A549 (cell line): Measurements from ENCODE around the gene HSPG2. TPM values are rescaled to one million over a fixed set of nuclear protein-coding genes. Genes with fewer than 3 reads are reported as not detected.
"Not testable (repeated sequence)": the region's sequence is repeated elsewhere in the genome, so short reads cannot be mapped to it uniquely, and the experiment has no call there.

ENCODE experiments used
- ATAC-seq, 2 experiments: fragments of 200-7000 bp in 1 of 2; fragments of >200 bp in 1 of 2; cut with Nextera tagmentation in 1 of 2; cut with Tn5 transposase in 1 of 2; 3 replicates each; pipeline versions ENCODE4 v1.8.0 to v1.9.1; 2018 to 2020; ENCODE audit warnings: mild to moderate bottlenecking in 1 of 2, moderate library complexity in 1 of 2
- CTCF ChIA-PET: fragments of 300-600 bp; sonication (Branson Sonifier 250); formaldehyde crosslinking; extraction: SDS; loops from one replicate; lab custom pipeline; 2021; ENCODE audit warnings: antibody characterized with exemption, inconsistent platforms; lab: Yijun Ruan, JAX
- POLR2A ChIA-PET: fragments of 350-600 bp; formaldehyde crosslinking; extraction: SDS; loops from one replicate; lab custom pipeline; 2021; ENCODE audit warnings: antibody characterized with exemption, inconsistent platforms; lab: Yijun Ruan, JAX
- DNase-seq, 2 experiments: peaks; one replicate each; pipeline versions ENCODE4 v3.0.0 to v3.0.0-alpha.2; 2011 to 2016; ENCODE audit warnings: low read depth in 1 of 2, low spot score in 1 of 2
- FAIRE-seq: peaks from 2 replicates; lab custom pipeline; 2011; peaks lifted over from hg19 to GRCh38; lab: Jason Lieb, UNC
- H3K27ac ChIP-seq, 2 experiments: fragments of >200 bp; sonication (Bioruptor Twin); formaldehyde crosslinking; 3 replicates each; pipeline ENCODE4 v1.5.1; 2016 to 2017
- H3K4me1 ChIP-seq: fragments of >200 bp; sonication (Bioruptor Twin); formaldehyde crosslinking; 3 replicates; pipeline ENCODE4 v1.6.1; 2016
- H3K4me2 ChIP-seq: fragments of >200 bp; sonication (Bioruptor Twin); formaldehyde crosslinking; 3 replicates; pipeline ENCODE4 v1.6.1; 2016
- H3K4me3 ChIP-seq: fragments of >200 bp; sonication (Bioruptor Twin); formaldehyde crosslinking; 3 replicates; pipeline ENCODE4 v1.5.1; 2016
- H3K9me3 ChIP-seq: fragments of >200 bp; sonication (Bioruptor Twin); formaldehyde crosslinking; 3 replicates; pipeline ENCODE4 v1.6.1; 2016
- BHLHE40 ChIP-seq: IDR thresholded peaks from 2 replicates; pipeline ENCODE4 v1.6.1; 2012; ENCODE audit warnings: low read depth, low read length, inconsistent platforms
- CEBPB ChIP-seq, 2 experiments: fragments of >200 bp in 1 of 2; sonication (Bioruptor Twin) in 1 of 2; formaldehyde crosslinking in 1 of 2; IDR thresholded peaks; 2 replicates each; pipeline ENCODE4 v1.6.1; 2012 to 2016
- CHD2 ChIP-seq: fragments of 150-350 bp; IDR thresholded peaks from 2 replicates; pipeline ENCODE4 v1.6.1; 2014; ENCODE audit warnings: low read length; ENCODE audit not compliant: partially characterized antibody
- EHF ChIP-seq: fragments of 250-450 bp; sonication (Bioruptor Pico); IDR thresholded peaks from 2 replicates; pipeline ENCODE4 v1.5.0; 2020; ENCODE audit warnings: mild to moderate bottlenecking
- HMGXB4 ChIP-seq: fragments of 250-450 bp; sonication (Bioruptor Pico); IDR thresholded peaks from 2 replicates; pipeline ENCODE4 v1.5.0; 2021; ENCODE audit warnings: mild to moderate bottlenecking, moderate library complexity, borderline replicate concordance
- HOXA7 ChIP-seq: fragments of 250-450 bp; sonication (Bioruptor Pico); IDR thresholded peaks from 2 replicates; pipeline ENCODE4 v1.5.0; 2020; ENCODE audit warnings: mild to moderate bottlenecking, moderate library complexity
- HOXB5 ChIP-seq: fragments of 250-450 bp; sonication (Bioruptor Pico); IDR thresholded peaks from 2 replicates; pipeline ENCODE4 v1.5.0; 2020; ENCODE audit warnings: mild to moderate bottlenecking, moderate library complexity
- JUN ChIP-seq, 2 experiments: fragments of >200 bp; sonication (Bioruptor Twin); formaldehyde crosslinking; IDR thresholded peaks; 2 replicates in 1 of 2; 3 replicates in 1 of 2; pipeline ENCODE4 v1.6.1; 2016 to 2017
- KDM1A ChIP-seq: fragments of 200-600 bp; sonication (generic); IDR thresholded peaks from 2 replicates; pipeline ENCODE4 v1.6.1; 2016; ENCODE audit warnings: low read depth, mild to moderate bottlenecking
- NFE2L2 ChIP-seq: fragments of 150-350 bp; conservative IDR thresholded peaks from 2 replicates; pipeline ENCODE4 v1.6.1; 2014; ENCODE audit warnings: low read length
- NPAS2 ChIP-seq: fragments of 250-450 bp; sonication (Bioruptor Pico); IDR thresholded peaks from 2 replicates; pipeline ENCODE4 v1.8.0; 2022; ENCODE audit warnings: mild to moderate bottlenecking, moderate library complexity, borderline replicate concordance
- POLR2A ChIP-seq: IDR thresholded peaks from 2 replicates; pipeline ENCODE4 v1.6.1; 2012; ENCODE audit warnings: mild to moderate bottlenecking, low read length
- RAD21 ChIP-seq, 2 experiments: fragments of >200 bp in 1 of 2; sonication (Bioruptor Twin) in 1 of 2; formaldehyde crosslinking in 1 of 2; IDR thresholded peaks in 1 of 2; conservative IDR thresholded peaks in 1 of 2; 2 replicates in 1 of 2; 3 replicates in 1 of 2; pipeline ENCODE4 v1.6.1; 2012 to 2018; ENCODE audit warnings: inconsistent platforms in 1 of 2
- RFX5 ChIP-seq: fragments of 450-650 bp; IDR thresholded peaks from 2 replicates; pipeline ENCODE4 v1.7.1; 2014; ENCODE audit warnings: antibody characterized with exemption, mild to moderate bottlenecking, moderate library complexity
- RNF2 ChIP-seq: fragments of 200-600 bp; sonication (generic); IDR thresholded peaks from 2 replicates; pipeline ENCODE4 v1.6.1; 2016; ENCODE audit warnings: low read depth, mild to moderate bottlenecking, antibody characterized with exemption, moderate library complexity, borderline replicate concordance
- SREBF2 ChIP-seq: fragments of 450-650 bp; IDR thresholded peaks from 2 replicates; pipeline ENCODE4 v1.6.1; 2014; ENCODE audit warnings: mild to moderate bottlenecking, moderate library complexity
- ZFP36 ChIP-seq: fragments of 450-650 bp; IDR thresholded peaks from 2 replicates; pipeline ENCODE4 v1.6.1; 2014; ENCODE audit warnings: borderline replicate concordance; ENCODE audit not compliant: partially characterized antibody
- WGBS: methylation state at CpG from one replicate; pipeline ENCODE4 v1.1.6; 2017; ENCODE audit errors: missing lambda C conversion rate; 5-methylcytosine and 5-hydroxymethylcytosine counted together
- polyA plus RNA-seq, 4 experiments: library from polyadenylated mRNA; depleted of rRNA in 3 of 4; stranded (reverse); fragments of >200 nt; fragmentation: RNase III in 1 of 4; extraction: RNeasy Plus Mini Kit Qiagen cat#74134 plus additional on column Dnase treatment in 1 of 4; gene quantifications; 2 replicates in 3 of 4; 3 replicates in 1 of 4; pipeline ENCODE4 v1.2.3, GENCODE V29; 2011 to 2017
- TF ChIP-seq, protein P1 (sequence below): IDR thresholded peaks from 2 replicates; pipeline ENCODE4 v1.6.1; 2012

Gene HSPG2
- polyA plus RNA-seq, 2 of the 4 experiments (the other 2 are of a cell fraction), result 7.0 to 42.7 TPM

- 100% methylated on average over 1 of the region's 1 CpG for WGBS
- ATAC-seq, result no peak; a peak in 2 of 6 replicates
- CTCF ChIA-PET, result interaction anchor here (1.3 to 1.5 kb wide), 2 partner anchors 27 to 54 kb away, joined by 3 to 4 read pairs; partner anchors contain the start of gene HSPG2
- no peak overlapping the region for H3K4me2 ChIP-seq
- FAIRE-seq, result no peak
- H3K4me3 ChIP-seq, result no peak overlapping the region
- POLR2A ChIA-PET, result no interaction called here
- H3K9me3 ChIP-seq, result no peaks in the 10 kb centered on the region
- no peak for DNase-seq
- TF ChIP-seq POLR2A, result no peak
- TF ChIP-seq, protein P1, sequence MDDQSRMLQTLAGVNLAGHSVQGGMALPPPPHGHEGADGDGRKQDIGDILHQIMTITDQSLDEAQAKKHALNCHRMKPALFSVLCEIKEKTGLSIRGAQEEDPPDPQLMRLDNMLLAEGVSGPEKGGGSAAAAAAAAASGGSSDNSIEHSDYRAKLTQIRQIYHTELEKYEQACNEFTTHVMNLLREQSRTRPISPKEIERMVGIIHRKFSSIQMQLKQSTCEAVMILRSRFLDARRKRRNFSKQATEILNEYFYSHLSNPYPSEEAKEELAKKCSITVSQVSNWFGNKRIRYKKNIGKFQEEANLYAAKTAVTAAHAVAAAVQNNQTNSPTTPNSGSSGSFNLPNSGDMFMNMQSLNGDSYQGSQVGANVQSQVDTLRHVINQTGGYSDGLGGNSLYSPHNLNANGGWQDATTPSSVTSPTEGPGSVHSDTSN, result no peak
- no peak for TF ChIP-seq ZFP36
- TF ChIP-seq BHLHE40, result no peak
- no peak for TF ChIP-seq HMGXB4 (CRISPR knock-in tag)
- H3K4me1 ChIP-seq, result peaks cover 35% of the 10 kb centered on the region; the same call in 2 of the 3 replicates
- peak overlapping the region in 1 of 2 experiments; percentile 55; a peak in 2 of 6 replicates for H3K27ac ChIP-seq
Observed at GRCh38 chr1:21909286-21909759, 27.8 kb downstream of the HSPG2 start.

DNA sequence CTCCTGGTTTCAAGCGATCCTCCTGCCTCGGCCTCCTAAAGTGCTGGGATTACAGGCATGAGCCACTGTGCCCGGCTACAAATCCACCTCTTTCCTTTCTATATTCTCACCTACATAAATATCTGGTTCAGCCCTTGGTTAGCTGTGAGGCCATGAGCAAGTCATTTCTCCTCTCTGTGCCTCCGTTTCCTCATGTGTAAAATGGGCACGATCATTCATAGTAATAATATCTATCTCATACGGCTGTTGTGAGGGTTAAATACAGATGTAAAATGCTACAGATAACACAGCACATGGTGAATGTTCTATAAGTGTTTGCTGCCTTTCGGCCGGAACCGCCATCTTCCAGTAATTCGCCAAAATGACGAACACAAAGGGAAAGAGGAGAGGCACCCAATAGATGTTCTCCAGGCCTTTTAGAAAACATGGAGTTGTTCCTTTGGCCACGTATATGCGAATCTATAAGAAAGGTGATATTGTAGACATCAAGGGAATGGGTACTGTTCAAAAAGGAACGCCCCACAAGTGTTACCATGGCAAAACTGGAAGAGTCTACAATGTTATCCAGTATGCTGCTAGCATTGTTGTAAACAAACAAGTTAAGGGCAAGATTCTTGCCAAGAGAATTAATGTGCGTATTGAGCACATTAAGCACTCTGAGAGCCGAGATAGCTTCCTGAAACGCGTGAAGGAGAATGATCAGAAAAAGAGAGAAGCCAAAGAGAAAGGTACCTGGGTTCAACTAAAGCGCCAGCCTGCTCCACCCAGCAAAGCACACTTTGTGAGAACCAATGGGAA is 29.2 kb downstream of the HSPG2 start:
- FAIRE-seq, POLR2A ChIA-PET, H3K4me3 ChIP-seq, DNase-seq, H3K9me3 ChIP-seq, H3K27ac ChIP-seq, H3K4me2 ChIP-seq, ATAC-seq: not testable (repeated sequence)
- CTCF ChIA-PET, result interaction anchor here (0.6 to 1.1 kb wide), 2 partner anchors 120 to 735 kb away, joined by 3 read pairs; no protein-coding TSS in a partner anchor
- H3K4me1 ChIP-seq, result peaks cover 39% of the 10 kb centered on the region; the same call in 2 of the 3 replicates
- TF ChIP-seq KDM1A, result 0 out of 2 replicates have a peak, but pooled peaks have one; percentile 25
- 94% methylated on average over 19 of the region's 19 CpGs for WGBS

DNA sequence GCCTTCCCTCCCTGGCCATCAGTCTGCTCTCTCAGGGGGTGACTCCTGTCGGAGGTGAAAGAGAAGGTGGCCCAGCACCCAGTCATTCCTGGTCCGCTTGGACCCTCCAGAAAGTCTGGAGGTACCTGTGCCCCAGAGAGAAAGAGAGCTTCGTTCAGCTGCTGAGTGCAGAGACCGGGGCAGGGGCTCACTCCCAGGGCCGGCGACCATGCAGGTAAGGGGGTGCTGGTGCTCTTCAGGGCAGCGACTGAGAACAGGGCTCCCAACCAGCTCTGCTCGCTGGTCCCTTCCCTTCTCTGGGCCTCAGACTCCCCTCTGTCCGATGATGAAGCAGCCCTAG is 30.1 kb downstream of the HSPG2 start:
- Histone ChIP-seq H3K4me3 (no peak overlapping the region), H3K27ac (no peak overlapping the region), H3K4me2 (no peak overlapping the region), H3K9me3 (no peaks in the 10 kb centered on the region), H3K4me1 (peaks cover 39% of the 10 kb centered on the region; the same call in 2 of the 3 replicates)
- POLR2A ChIA-PET, result no interaction called here
- FAIRE-seq (no peak), DNase-seq (no peak), ATAC-seq (no peak)
- TF ChIP-seq HOXA7 (CRISPR knock-in tag), result no peak
- TF ChIP-seq HMGXB4 (CRISPR knock-in tag), result no peak
- TF ChIP-seq HOXB5 (CRISPR knock-in tag), result no peak
- TF ChIP-seq NPAS2 (CRISPR knock-in tag), result no peak
- TF ChIP-seq RAD21 (conservative IDR thresholded peaks at IDR 0.05 in 1 of 2, IDR thresholded peaks at IDR 0.05 in 1 of 2), result no peak
- no peak for TF ChIP-seq NFE2L2
- no peak for TF ChIP-seq CHD2
- TF ChIP-seq RFX5, result no peak
- TF ChIP-seq RNF2, result no peak
- no peak for TF ChIP-seq SREBF2
- no peak for TF ChIP-seq JUN (IDR thresholded peaks at IDR 0.05)
- no peak for TF ChIP-seq CEBPB (IDR thresholded peaks at IDR 0.05)
- TF ChIP-seq EHF (CRISPR knock-in tag), result no peak
- CTCF ChIA-PET, result interaction anchor here (0.9 to 1.1 kb wide), 2 partner anchors 13 to 735 kb away, joined by 3 read pairs; no protein-coding TSS in a partner anchor
- 88% methylated on average over 6 of the region's 9 CpGs for WGBS
